ENCODE data around the gene EMX1.

- no peak for TF ChIP-seq IKZF3 (tag by site-specific recombination; IDR thresholded peaks at IDR 0.05)
- TF ChIP-seq PRDM10 (tag by site-specific recombination; IDR thresholded peaks at IDR 0.05): no peak
- no peak for TF ChIP-seq ZBTB8A (tag by site-specific recombination; IDR thresholded peaks at IDR 0.05)
- no peak for TF ChIP-seq ZBTB26 (tag by site-specific recombination; optimal IDR thresholded peaks at IDR 0.05)
- no peak for TF ChIP-seq SP2 (tag by site-specific recombination; IDR thresholded peaks at IDR 0.05)
- no peak for TF ChIP-seq ZNF777 (tag by site-specific recombination; IDR thresholded peaks at IDR 0.05; ENCODE audit: borderline replicate concordance)
- no peak for TF ChIP-seq ZNF398 (tag by site-specific recombination; IDR thresholded peaks at IDR 0.05)
- no peak for TF ChIP-seq PBX3 (CRISPR knock-in tag; IDR thresholded peaks at IDR 0.05)
- no peak for TF ChIP-seq ZNF24 (tag by site-specific recombination; IDR thresholded peaks at IDR 0.05)
- TF ChIP-seq PATZ1 (tag by site-specific recombination; IDR thresholded peaks at IDR 0.05): no peak
- TF ChIP-seq CTCF (tag by site-specific recombination; IDR thresholded peaks at IDR 0.05): no peak
- no peak for TF ChIP-seq ZNF561 (tag by site-specific recombination; IDR thresholded peaks at IDR 0.05; ENCODE audit: borderline replicate concordance)
Observed at GRCh38 chr2:72871880-72872279, 45.4 kb upstream of the EMX1 start.

Measured in HEK293 (cell line).